GM12878 (cell line): ENCODE measurements around the gene TRIM56. TPM values are rescaled to one million over a fixed set of nuclear protein-coding genes. Genes with fewer than 3 reads are reported as not detected.

ENCODE experiments used
- DPF2 ChIP-seq: fragments of 450-650 bp; IDR thresholded peaks from 2 replicates; pipeline ENCODE4 v1.6.1; 2017; ENCODE audit warnings: mild to moderate bottlenecking
- EED ChIP-seq: sonication (generic); IDR thresholded peaks from 2 replicates; pipeline ENCODE4 v1.6.1; 2016; ENCODE audit warnings: antibody characterized with exemption, low read depth
- ETV6 ChIP-seq, 2 experiments: fragments of 450-650 bp in 1 of 2; IDR thresholded peaks in 1 of 2; conservative IDR thresholded peaks in 1 of 2; 2 replicates each; pipeline ENCODE4 v1.6.1; 2014; ENCODE audit warnings: antibody characterized with exemption in 1 of 2, borderline replicate concordance in 1 of 2, low read depth in 1 of 2, mild to moderate bottlenecking in 1 of 2, moderate library complexity in 1 of 2
- HDGF ChIP-seq: fragments of 450-650 bp; IDR thresholded peaks from 2 replicates; pipeline ENCODE4 v1.6.1; 2016; ENCODE audit warnings: antibody characterized with exemption
- MLLT1 ChIP-seq: fragments of 450-650 bp; IDR thresholded peaks from 2 replicates; pipeline ENCODE4 v1.6.1; 2016; ENCODE audit warnings: mild to moderate bottlenecking
- NBN ChIP-seq: fragments of 450-650 bp; IDR thresholded peaks from 2 replicates; pipeline ENCODE4 v1.6.1; 2016
- PAX5 ChIP-seq: IDR thresholded peaks from 2 replicates; pipeline ENCODE4 v1.6.1; 2011; ENCODE audit warnings: low read depth, low read length, borderline replicate concordance
- POLR2A ChIP-seq: IDR thresholded peaks from 2 replicates; pipeline ENCODE4 v1.6.1; 2011; ENCODE audit warnings: low read depth, mild to moderate bottlenecking, low read length
- POU2F2 ChIP-seq: IDR thresholded peaks from 3 replicates; pipeline ENCODE4 v1.6.1; 2011; ENCODE audit warnings: low read depth, mild to moderate bottlenecking, low read length, borderline replicate concordance
- RUNX3 ChIP-seq: IDR thresholded peaks from 2 replicates; pipeline ENCODE4 v1.6.1; 2012; ENCODE audit warnings: low read length, inconsistent platforms
- SUPT20H ChIP-seq: IDR thresholded peaks from 2 replicates; pipeline ENCODE4 v1.6.1; 2011; ENCODE audit warnings: low read depth, mild to moderate bottlenecking, low read length, moderate library complexity, borderline replicate concordance; ENCODE audit not compliant: control insufficient read depth
- SUZ12 ChIP-seq: fragments of 200-600 bp; sonication (generic); IDR thresholded peaks from one replicate; pipeline ENCODE4 v1.6.1; 2018; ENCODE audit warnings: antibody characterized with exemption, mild to moderate bottlenecking; ENCODE audit not compliant: unreplicated experiment
- USF2 ChIP-seq: IDR thresholded peaks from 2 replicates; pipeline ENCODE4 v1.6.1; 2011; ENCODE audit warnings: low read depth, low read length, improper control_type of control experiment, borderline replicate concordance
- YBX1 ChIP-seq: fragments of 450-650 bp; IDR thresholded peaks from 2 replicates; pipeline ENCODE4 v1.6.1; 2016; ENCODE audit warnings: antibody characterized with exemption
- ZNF687 ChIP-seq: fragments of 450-650 bp; IDR thresholded peaks from 2 replicates; pipeline ENCODE4 v1.6.1; 2017; ENCODE audit warnings: mild to moderate bottlenecking, moderate library complexity
- polyA plus RNA-seq, 11 experiments: library from polyadenylated mRNA; depleted of rRNA in 4 of 11; unstranded in 6 of 11; stranded (reverse) in 5 of 11; fragments of >200 nt; fragmentation: Nextera tagmentation in 4 of 11; fragmentation: Illumina TruSeq in 1 of 11; extraction: Ambion mirVana in 4 of 11; extraction: Trizol in 1 of 11; gene quantifications; 1 replicate in 1 of 11; 2 replicates in 10 of 11; pipeline versions ENCODE4 v1.2.1 to v1.2.3, GENCODE V29; 2011 to 2016; ENCODE audit warnings: inconsistent platforms in 2 of 11, missing spikeins in 2 of 11, low read depth in 1 of 11
- total RNA-seq, 4 experiments: library from RNA; depleted of rRNA in 3 of 4; stranded (reverse); fragments of >200 nt in 3 of 4; fragmentation: Illumina TruSeq in 1 of 4; extraction: Trizol in 1 of 4; gene quantifications; 2 replicates each; pipeline versions ENCODE4 v1.2.1 to v1.2.3, GENCODE V29; 2013 to 2021
- TF ChIP-seq, protein P1 (sequence below): fragments of 450-650 bp; IDR thresholded peaks from 2 replicates; pipeline ENCODE4 v1.6.1; 2017; ENCODE audit warnings: low read depth, mild to moderate bottlenecking, moderate library complexity
- TF ChIP-seq, protein P2 (sequence below): IDR thresholded peaks from 2 replicates; pipeline ENCODE4 v1.6.1; 2012; ENCODE audit warnings: low read depth, low read length, improper control_type of control experiment
- TF ChIP-seq, protein P3 (sequence below): fragments of 450-650 bp; IDR thresholded peaks from 2 replicates; pipeline ENCODE4 v1.6.1; 2018; ENCODE audit warnings: mild to moderate bottlenecking, low read depth, moderate library complexity; ENCODE audit not compliant: partially characterized antibody

The TRIM56 gene
- total and polyA plus RNA-seq, 10 of the 15 experiments (the other 5 are each of a cell fraction or from before 2014, with no cell fraction given) = 3.2 to 37.5 (median 11.8) TPM

DNA sequence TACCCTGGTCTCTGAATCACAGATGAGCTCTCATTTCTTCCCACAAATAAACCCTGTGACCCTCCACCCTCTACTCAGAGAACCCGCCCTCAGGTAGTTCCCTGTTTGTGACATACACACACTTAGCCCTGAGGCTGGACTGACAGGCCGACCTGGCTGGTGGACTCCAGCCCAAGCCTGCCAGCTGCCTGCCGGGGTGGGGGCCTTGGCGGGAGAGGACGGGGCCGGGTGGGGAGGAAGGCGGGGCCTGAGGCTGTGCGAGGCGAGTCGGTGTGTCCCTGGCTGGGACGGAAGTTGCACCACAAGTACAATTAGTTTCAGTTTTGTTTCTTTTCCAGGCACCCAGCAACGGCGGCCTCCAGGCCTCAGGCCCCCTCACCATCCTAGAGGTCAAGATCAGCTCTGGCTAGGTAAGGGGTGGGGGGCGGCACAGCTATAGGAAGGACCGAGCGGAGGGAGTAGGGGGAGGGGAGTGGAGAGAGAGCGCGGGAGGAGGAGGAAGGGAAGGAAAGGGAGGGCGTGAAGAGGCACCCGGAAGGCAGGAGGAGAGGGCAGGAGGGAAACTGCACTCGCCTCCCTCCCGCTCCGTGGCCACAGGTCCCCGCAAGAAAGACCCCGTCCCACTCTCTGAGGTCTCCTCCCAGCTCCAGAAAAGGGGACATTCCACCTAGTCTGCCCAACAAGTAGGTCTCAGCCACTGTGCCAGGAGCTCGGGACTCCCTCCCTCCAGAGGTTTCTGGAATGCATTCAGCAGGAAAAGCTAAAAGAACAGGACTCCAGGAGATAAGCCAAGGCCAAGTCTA lies at the start of gene TRIM56 (continued):
- TF ChIP-seq EED (peak; percentile 46; the same call in 1 of the 2 replicates), NBN (peak; percentile 80), YBX1 (no peak), SUZ12 (no peak), ZNF687 (0 out of 2 replicates have a peak, but pooled peaks have one; percentile 21), ETV6 (conservative IDR thresholded peaks at IDR 0.05 in 1 of 2, IDR thresholded peaks at IDR 0.05 in 1 of 2; ENCODE audit: borderline replicate concordance in 1 of 2, low read depth in 1 of 2) (peak in 1 of 2 experiments; percentile 55; a peak in 1 of 4 replicates), DPF2 (peak; percentile 1; the same call in 1 of the 2 replicates), POU2F2 (0 out of 3 replicates have a peak, but pooled peaks have one; percentile 60), PAX5 (no peak), RUNX3 (peak; percentile 50), MLLT1 (peak; percentile 71), USF2 (no peak), SUPT20H (no peak), HDGF (peak; percentile 92), POLR2A (peak; percentile 85)
- TF ChIP-seq, protein P1, sequence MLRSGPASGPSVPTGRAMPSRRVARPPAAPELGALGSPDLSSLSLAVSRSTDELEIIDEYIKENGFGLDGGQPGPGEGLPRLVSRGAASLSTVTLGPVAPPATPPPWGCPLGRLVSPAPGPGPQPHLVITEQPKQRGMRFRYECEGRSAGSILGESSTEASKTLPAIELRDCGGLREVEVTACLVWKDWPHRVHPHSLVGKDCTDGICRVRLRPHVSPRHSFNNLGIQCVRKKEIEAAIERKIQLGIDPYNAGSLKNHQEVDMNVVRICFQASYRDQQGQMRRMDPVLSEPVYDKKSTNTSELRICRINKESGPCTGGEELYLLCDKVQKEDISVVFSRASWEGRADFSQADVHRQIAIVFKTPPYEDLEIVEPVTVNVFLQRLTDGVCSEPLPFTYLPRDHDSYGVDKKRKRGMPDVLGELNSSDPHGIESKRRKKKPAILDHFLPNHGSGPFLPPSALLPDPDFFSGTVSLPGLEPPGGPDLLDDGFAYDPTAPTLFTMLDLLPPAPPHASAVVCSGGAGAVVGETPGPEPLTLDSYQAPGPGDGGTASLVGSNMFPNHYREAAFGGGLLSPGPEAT = peak; percentile 71
- TF ChIP-seq, protein P2, sequence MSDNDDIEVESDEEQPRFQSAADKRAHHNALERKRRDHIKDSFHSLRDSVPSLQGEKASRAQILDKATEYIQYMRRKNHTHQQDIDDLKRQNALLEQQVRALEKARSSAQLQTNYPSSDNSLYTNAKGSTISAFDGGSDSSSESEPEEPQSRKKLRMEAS = no peak
- TF ChIP-seq, protein P3, sequence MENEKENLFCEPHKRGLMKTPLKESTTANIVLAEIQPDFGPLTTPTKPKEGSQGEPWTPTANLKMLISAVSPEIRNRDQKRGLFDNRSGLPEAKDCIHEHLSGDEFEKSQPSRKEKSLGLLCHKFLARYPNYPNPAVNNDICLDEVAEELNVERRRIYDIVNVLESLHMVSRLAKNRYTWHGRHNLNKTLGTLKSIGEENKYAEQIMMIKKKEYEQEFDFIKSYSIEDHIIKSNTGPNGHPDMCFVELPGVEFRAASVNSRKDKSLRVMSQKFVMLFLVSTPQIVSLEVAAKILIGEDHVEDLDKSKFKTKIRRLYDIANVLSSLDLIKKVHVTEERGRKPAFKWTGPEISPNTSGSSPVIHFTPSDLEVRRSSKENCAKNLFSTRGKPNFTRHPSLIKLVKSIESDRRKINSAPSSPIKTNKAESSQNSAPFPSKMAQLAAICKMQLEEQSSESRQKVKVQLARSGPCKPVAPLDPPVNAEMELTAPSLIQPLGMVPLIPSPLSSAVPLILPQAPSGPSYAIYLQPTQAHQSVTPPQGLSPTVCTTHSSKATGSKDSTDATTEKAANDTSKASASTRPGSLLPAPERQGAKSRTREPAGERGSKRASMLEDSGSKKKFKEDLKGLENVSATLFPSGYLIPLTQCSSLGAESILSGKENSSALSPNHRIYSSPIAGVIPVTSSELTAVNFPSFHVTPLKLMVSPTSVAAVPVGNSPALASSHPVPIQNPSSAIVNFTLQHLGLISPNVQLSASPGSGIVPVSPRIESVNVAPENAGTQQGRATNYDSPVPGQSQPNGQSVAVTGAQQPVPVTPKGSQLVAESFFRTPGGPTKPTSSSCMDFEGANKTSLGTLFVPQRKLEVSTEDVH = peak; percentile 93
